Jurkat, Clone E6-1 (cell line): ENCODE results near the gene SRGAP1.

Source experiments
- DNase-seq: peaks from one replicate; pipeline ENCODE4 v3.0.0-alpha.2; 2011; ENCODE audit warnings: low read depth, low spot score
- H3K4me3 ChIP-seq: 2 replicates; pipeline ENCODE4 v1.5.1; 2011; ENCODE audit warnings: mild to moderate bottlenecking, low read length, control low read depth, moderate library complexity

Gene SRGAP1

DNA sequence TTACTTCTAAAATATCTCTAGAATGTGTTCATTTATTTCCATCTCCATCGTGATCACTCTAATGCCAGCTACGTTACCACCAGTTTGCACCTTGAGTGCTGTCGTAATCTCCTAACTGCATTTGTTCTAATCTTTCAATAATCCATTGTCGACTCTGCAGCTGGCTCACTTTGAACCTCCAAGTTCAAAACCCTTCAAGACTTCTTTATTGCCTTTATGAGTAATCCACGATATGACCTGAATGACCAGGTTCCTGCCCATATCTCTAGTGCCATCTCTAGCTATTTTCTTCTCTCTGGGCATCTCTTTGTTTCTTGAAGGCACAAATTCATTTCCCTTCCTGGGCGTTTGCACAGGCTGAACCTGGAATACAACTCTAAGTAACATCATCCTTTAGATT is 76.7 kb downstream of the SRGAP1 start:
- DNase-seq = no peak
- no peak overlapping the region for H3K4me3 ChIP-seq

GRCh38 chr12:63922474-63922873 is 78.0 kb downstream of the SRGAP1 start:
- DNase-seq = no peak
- H3K4me3 ChIP-seq = no peak overlapping the region

DNA sequence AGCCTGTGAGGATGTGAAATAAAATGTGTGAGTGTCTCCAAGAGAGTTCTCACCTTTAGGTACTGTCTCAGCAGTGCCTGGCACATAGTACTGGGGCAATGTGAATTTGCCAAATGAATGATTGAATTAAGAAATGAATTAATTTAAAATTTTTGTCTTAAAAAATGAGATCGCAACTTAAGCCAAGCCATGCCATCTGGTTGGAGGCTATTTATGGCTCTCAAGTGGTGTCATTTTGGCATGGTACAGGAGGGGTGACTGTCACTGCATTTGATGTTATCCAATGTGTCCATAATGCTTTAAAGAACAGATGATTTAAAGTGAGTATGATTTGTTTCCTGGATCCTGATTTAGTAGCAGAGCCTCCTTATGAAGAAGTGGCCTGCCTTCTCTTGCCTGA is 80.3 kb downstream of the SRGAP1 start:
- no peak for DNase-seq
- H3K4me3 ChIP-seq = no peak overlapping the region

DNA sequence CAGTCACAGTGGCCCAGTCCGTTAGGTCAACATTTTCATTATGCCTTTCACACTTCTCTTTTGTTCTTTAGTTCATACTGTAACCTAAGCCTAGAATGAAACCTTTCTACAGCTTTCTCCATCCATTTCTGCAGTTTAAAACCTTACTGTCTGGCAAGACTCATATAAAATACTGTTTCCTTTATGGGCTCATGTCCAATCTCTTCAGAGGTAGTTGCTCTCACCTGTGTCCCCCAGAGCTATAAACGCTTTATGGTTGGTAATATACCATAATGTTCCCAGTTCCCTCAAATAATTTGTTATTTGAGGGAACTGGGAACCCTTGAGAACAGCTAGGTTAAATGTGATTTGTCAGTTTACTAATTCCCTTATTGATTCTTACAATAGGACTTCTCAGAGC is 83.0 kb downstream of the SRGAP1 start:
- no peak for DNase-seq

GRCh38 chr12:63928305-63928704 is 83.8 kb downstream of the SRGAP1 start:
- H3K4me3 ChIP-seq = no peak overlapping the region
- no peak for DNase-seq

More for the DNA sequence above, 83.0 kb downstream of the SRGAP1 start:
- no peak overlapping the region for H3K4me3 ChIP-seq

GRCh38 chr12:63929426-63929825 is 84.9 kb downstream of the SRGAP1 start:
- DNase-seq = no peak
- no peak overlapping the region for H3K4me3 ChIP-seq

GRCh38 chr12:63930971-63931370 is 86.5 kb downstream of the SRGAP1 start:
- no peak overlapping the region for H3K4me3 ChIP-seq
- no peak for DNase-seq

- DNase-seq = no peak
- no peak overlapping the region for H3K4me3 ChIP-seq
These were observed 87.2 kb downstream of the SRGAP1 start for GRCh38 chr12:63931703-63932102.

GRCh38 chr12:63934936-63935335 is 90.4 kb downstream of the SRGAP1 start:
- DNase-seq = no peak
- H3K4me3 ChIP-seq = no peak overlapping the region

- no peak overlapping the region for H3K4me3 ChIP-seq
- DNase-seq = no peak
These were observed 90.9 kb downstream of the SRGAP1 start for GRCh38 chr12:63935361-63935760.

- DNase-seq = no peak
- H3K4me3 ChIP-seq = no peak overlapping the region
These were observed 93.1 kb downstream of the SRGAP1 start for GRCh38 chr12:63937378-63938316.

DNA sequence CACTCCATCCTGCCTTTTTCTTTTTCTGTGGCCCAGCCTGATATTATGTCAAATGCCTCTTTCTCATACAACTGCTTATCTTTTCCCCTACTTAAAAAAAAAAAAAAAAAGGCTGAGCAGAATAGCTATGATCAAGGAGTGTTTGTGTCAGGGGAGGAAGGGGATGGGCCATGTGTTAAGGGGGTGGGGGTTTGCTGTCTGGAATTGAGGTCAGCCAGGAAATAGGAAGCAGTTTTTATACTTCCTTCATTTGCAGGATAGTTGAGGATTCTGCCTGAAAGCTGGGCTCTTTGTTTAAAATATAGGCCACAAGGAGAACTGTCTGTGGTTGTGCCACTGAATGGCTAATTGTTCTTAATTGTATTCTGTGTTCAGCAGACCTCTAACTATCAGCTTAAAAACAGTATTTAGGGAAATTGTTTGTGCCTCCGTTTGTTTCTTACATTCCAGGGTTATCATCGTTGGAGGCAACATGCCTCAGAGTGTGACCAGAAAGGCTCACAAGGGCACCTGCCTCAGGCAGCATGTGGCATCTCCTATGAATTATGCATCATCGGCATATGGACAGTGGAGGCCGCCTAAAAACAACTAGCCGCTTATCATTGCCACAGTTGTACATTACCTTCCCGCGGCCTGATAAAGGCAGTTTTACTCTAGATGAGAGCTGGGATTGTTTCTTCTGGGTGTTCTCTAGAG is 96.0 kb downstream of the SRGAP1 start:
- DNase-seq = no peak
- no peak overlapping the region for H3K4me3 ChIP-seq

DNA sequence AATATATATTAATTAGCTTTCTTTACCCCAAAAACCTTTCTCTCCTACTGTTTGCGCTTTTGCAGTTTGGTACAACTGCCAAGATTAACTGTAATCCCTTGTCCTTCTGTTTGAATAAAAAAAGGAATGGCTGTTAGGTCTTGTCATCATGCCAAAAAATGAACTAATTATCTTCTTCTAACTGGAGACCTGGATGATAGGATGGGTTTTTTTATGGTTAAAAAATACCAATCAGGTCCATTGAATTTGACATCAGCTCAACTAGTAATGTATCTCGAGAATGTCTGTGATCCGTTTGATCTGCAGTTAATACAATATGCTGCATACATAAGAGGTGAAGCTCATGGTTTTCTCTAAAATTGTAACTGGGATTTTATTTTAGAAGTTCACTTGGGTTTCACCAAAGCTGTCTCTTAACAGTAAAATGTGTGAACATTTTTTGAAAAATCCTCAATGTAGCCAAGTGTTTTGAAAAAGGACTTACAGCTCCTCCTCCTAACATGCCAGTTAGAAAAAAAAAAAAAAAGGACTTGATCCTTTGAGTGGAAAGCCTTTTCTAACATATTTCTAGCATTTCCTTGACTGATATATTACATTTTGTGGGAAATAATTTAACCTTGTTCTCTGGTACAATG is 96.8 kb downstream of the SRGAP1 start:
- DNase-seq = no peak
- no peak overlapping the region for H3K4me3 ChIP-seq

GRCh38 chr12:63941879-63942278 is 97.4 kb downstream of the SRGAP1 start:
- no peak for DNase-seq
- no peak overlapping the region for H3K4me3 ChIP-seq

- H3K4me3 ChIP-seq = no peak overlapping the region
- DNase-seq = no peak
These were observed 98.2 kb downstream of the SRGAP1 start for GRCh38 chr12:63942464-63943241.

GRCh38 chr12:63944034-63944579 is 99.6 kb downstream of the SRGAP1 start:
- no peak for DNase-seq
- H3K4me3 ChIP-seq = no peak overlapping the region

GRCh38 chr12:63944586-63945228 is 100.2 kb downstream of the SRGAP1 start:
- DNase-seq = no peak
- no peak overlapping the region for H3K4me3 ChIP-seq

- no peak for DNase-seq
- no peak overlapping the region for H3K4me3 ChIP-seq
These were observed 101.3 kb downstream of the SRGAP1 start for GRCh38 chr12:63945777-63946176.

- H3K4me3 ChIP-seq = no peak overlapping the region
- DNase-seq = no peak
These were observed 103.7 kb downstream of the SRGAP1 start for GRCh38 chr12:63948211-63948610.
